ENCODE measurements around the gene CCL27. TPM values are rescaled to one million over a fixed set of nuclear protein-coding genes. Genes with fewer than 3 reads are reported as not detected.

CCL27 gene
- total RNA-seq, 3 donors from 2014 or later = 0.24 to 0.43 (median 0.26) TPM

GRCh38 chr9:34689116-34689470 lies 26.6 kb upstream of the CCL27 start:
- ATAC-seq (no peak), DNase-seq (no peak)
- Mint-ChIP-seq H3K9me3 (no peaks in the 10 kb centered on the region), H3K27me3 (ENCODE audit: low read depth) (peaks cover 2% of the 10 kb centered on the region), H3K4me1 (ENCODE audit: low read depth) (peaks cover 6% of the 10 kb centered on the region), H3K36me3 (ENCODE audit: insufficient read depth) (no peaks in the 10 kb centered on the region), H3K4me3 (no peak overlapping the region)

GRCh38 chr9:34688329-34689115 lies 26.1 kb upstream of the CCL27 start:
- H3K27me3 Mint-ChIP-seq (ENCODE audit: low read depth) = peaks cover 2% of the 10 kb centered on the region
- H3K36me3 Mint-ChIP-seq (ENCODE audit: insufficient read depth) = no peaks in the 10 kb centered on the region
- H3K4me3 Mint-ChIP-seq = no peak overlapping the region
- H3K4me1 Mint-ChIP-seq (ENCODE audit: low read depth) = peaks cover 9% of the 10 kb centered on the region
- ATAC-seq = no peak
- H3K9me3 Mint-ChIP-seq = no peaks in the 10 kb centered on the region
- DNase-seq = no peak

- ATAC-seq = no peak
- no peaks in the 10 kb centered on the region for H3K9me3 Mint-ChIP-seq
- no peak for DNase-seq
- H3K4me1 Mint-ChIP-seq (ENCODE audit: low read depth) = peaks cover 9% of the 10 kb centered on the region
- H3K27me3 Mint-ChIP-seq (ENCODE audit: low read depth) = peaks cover 2% of the 10 kb centered on the region
- H3K36me3 Mint-ChIP-seq (ENCODE audit: insufficient read depth) = no peaks in the 10 kb centered on the region
- H3K4me3 Mint-ChIP-seq = no peak overlapping the region
Measured at GRCh38 chr9:34687276-34688030, 25.0 kb upstream of the CCL27 start.

GRCh38 chr9:34686732-34687131 lies 24.3 kb upstream of the CCL27 start:
- Mint-ChIP-seq H3K27me3 (ENCODE audit: low read depth) (peaks cover 2% of the 10 kb centered on the region), H3K4me1 (ENCODE audit: low read depth) (peaks cover 9% of the 10 kb centered on the region), H3K9me3 (no peaks in the 10 kb centered on the region), H3K4me3 (no peak overlapping the region), H3K36me3 (ENCODE audit: insufficient read depth) (no peaks in the 10 kb centered on the region)
- ATAC-seq = no peak
- DNase-seq = no peak

- DNase-seq (no peak), ATAC-seq (no peak)
- H3K4me3 Mint-ChIP-seq = no peak overlapping the region
- peaks cover 9% of the 10 kb centered on the region for H3K4me1 Mint-ChIP-seq (ENCODE audit: low read depth)
- no peaks in the 10 kb centered on the region for H3K9me3 Mint-ChIP-seq
- no peaks in the 10 kb centered on the region for H3K36me3 Mint-ChIP-seq (ENCODE audit: insufficient read depth)
- peaks cover 2% of the 10 kb centered on the region for H3K27me3 Mint-ChIP-seq (ENCODE audit: low read depth)
Measured at GRCh38 chr9:34686231-34686630, 23.8 kb upstream of the CCL27 start.

- H3K27me3 Mint-ChIP-seq (ENCODE audit: low read depth) = peaks cover 2% of the 10 kb centered on the region
- ATAC-seq (no peak), DNase-seq (no peak)
- no peaks in the 10 kb centered on the region for H3K9me3 Mint-ChIP-seq
- H3K36me3 Mint-ChIP-seq (ENCODE audit: insufficient read depth) = no peaks in the 10 kb centered on the region
- H3K4me3 Mint-ChIP-seq = no peak overlapping the region
- peaks cover 9% of the 10 kb centered on the region for H3K4me1 Mint-ChIP-seq (ENCODE audit: low read depth)
Measured at GRCh38 chr9:34685591-34685990, 23.1 kb upstream of the CCL27 start.

- ATAC-seq (no peak), DNase-seq (no peak)
- Mint-ChIP-seq H3K36me3 (ENCODE audit: insufficient read depth) (no peaks in the 10 kb centered on the region), H3K4me1 (ENCODE audit: low read depth) (peaks cover 9% of the 10 kb centered on the region), H3K27me3 (ENCODE audit: low read depth) (peaks cover 2% of the 10 kb centered on the region), H3K9me3 (no peaks in the 10 kb centered on the region), H3K4me3 (no peak overlapping the region)
Measured at GRCh38 chr9:34684816-34685215, 22.4 kb upstream of the CCL27 start.

GRCh38 chr9:34684145-34684544 lies 21.7 kb upstream of the CCL27 start:
- H3K27me3 Mint-ChIP-seq (ENCODE audit: low read depth) = no peaks in the 10 kb centered on the region
- no peaks in the 10 kb centered on the region for H3K36me3 Mint-ChIP-seq (ENCODE audit: insufficient read depth)
- ATAC-seq (peak; percentile 97), DNase-seq (no peak)
- H3K9me3 Mint-ChIP-seq = no peaks in the 10 kb centered on the region
- H3K4me1 Mint-ChIP-seq (ENCODE audit: low read depth) = peaks cover 9% of the 10 kb centered on the region
- no peak overlapping the region for H3K4me3 Mint-ChIP-seq

- peaks cover 2% of the 10 kb centered on the region for H3K36me3 Mint-ChIP-seq (ENCODE audit: insufficient read depth)
- H3K4me3 Mint-ChIP-seq = no peak overlapping the region
- no peak for ATAC-seq
- no peaks in the 10 kb centered on the region for H3K27me3 Mint-ChIP-seq (ENCODE audit: low read depth)
- H3K4me1 Mint-ChIP-seq (ENCODE audit: low read depth) = no peaks in the 10 kb centered on the region
- H3K9me3 Mint-ChIP-seq = peaks cover 2% of the 10 kb centered on the region
- DNase-seq = no peak
Measured at GRCh38 chr9:34675869-34676268, 13.4 kb upstream of the CCL27 start.

GRCh38 chr9:34675048-34675714 lies 12.7 kb upstream of the CCL27 start:
- Mint-ChIP-seq H3K4me3 (no peak overlapping the region), H3K27me3 (ENCODE audit: low read depth) (no peaks in the 10 kb centered on the region), H3K36me3 (ENCODE audit: insufficient read depth) (peaks cover 2% of the 10 kb centered on the region), H3K9me3 (peaks cover 9% of the 10 kb centered on the region), H3K4me1 (ENCODE audit: low read depth) (no peaks in the 10 kb centered on the region)
- DNase-seq (peak; percentile 53), ATAC-seq (peak; percentile 58 to 77)

GRCh38 chr9:34674440-34674839 lies 12.0 kb upstream of the CCL27 start:
- Mint-ChIP-seq H3K36me3 (ENCODE audit: insufficient read depth) (peaks cover 5% of the 10 kb centered on the region), H3K9me3 (peaks cover 13% of the 10 kb centered on the region), H3K27me3 (ENCODE audit: low read depth) (no peaks in the 10 kb centered on the region), H3K4me3 (no peak overlapping the region), H3K4me1 (ENCODE audit: low read depth) (no peaks in the 10 kb centered on the region)
- DNase-seq (no peak), ATAC-seq (no peak)

- peaks cover 13% of the 10 kb centered on the region for H3K36me3 Mint-ChIP-seq (ENCODE audit: insufficient read depth)
- DNase-seq = no peak
- H3K4me3 Mint-ChIP-seq = no peak overlapping the region
- peaks cover 18% of the 10 kb centered on the region for H3K9me3 Mint-ChIP-seq
- no peak for ATAC-seq
- peaks cover 4% of the 10 kb centered on the region for H3K4me1 Mint-ChIP-seq (ENCODE audit: low read depth)
- H3K27me3 Mint-ChIP-seq (ENCODE audit: low read depth) = no peaks in the 10 kb centered on the region
Measured at GRCh38 chr9:34671307-34671706, 8.8 kb upstream of the CCL27 start.

GRCh38 chr9:34669809-34670562 lies 7.5 kb upstream of the CCL27 start:
- Mint-ChIP-seq H3K4me3 (no peak overlapping the region), H3K27me3 (ENCODE audit: low read depth) (no peaks in the 10 kb centered on the region), H3K9me3 (peaks cover 18% of the 10 kb centered on the region), H3K4me1 (ENCODE audit: low read depth) (peaks cover 11% of the 10 kb centered on the region), H3K36me3 (ENCODE audit: insufficient read depth) (peaks cover 13% of the 10 kb centered on the region)
- DNase-seq (no peak), ATAC-seq (no peak)
